ENCODE data around the gene DPP6. TPM values are rescaled to one million over a fixed set of nuclear protein-coding genes. Genes with fewer than 3 reads are reported as not detected.
A peak's percentile ranks its signal among the peaks of the same experiment; 100 is the strongest.

The DPP6 gene
- total RNA-seq, 4 donors from 2014 or later = 1.8 to 33.7 (median 6.4) TPM

- in situ Hi-C loops (cut with MboI; ENCODE audit: low pct_ligation_motif_present in 1 of 4, low pct_unique_long_range_greater_than_20kb in 1 of 4, low sequenced_read_pairs in 3 of 4) (loop anchor here in 2 of 4 donors (25.0 kb wide), 2 partner anchors 273 to 448 kb away; no protein-coding TSS in a partner anchor), intact Hi-C loops (cut with DNase I; ENCODE audit: low total_unique reads) (no loop called here)
- Histone ChIP-seq H3K4me1 (peaks cover 0 to 8% (median 3%) of the 10 kb centered on the region in 4 donors), H3K36me3 (no peaks in the 10 kb centered on the region), H3K4me3 (peak overlapping the region in 3 of 4 donors; percentile 2 to 42 (median 18)), H3K27ac (no peak overlapping the region), H3K9me3 (no peaks in the 10 kb centered on the region), H3K27me3 (peaks cover 25% of the 10 kb centered on the region)
- TF ChIP-seq EP300 (IDR thresholded peaks at IDR 0.05; ENCODE audit: low read depth) (no peak), POLR2A (IDR thresholded peaks at IDR 0.05) (no peak), CTCF (IDR thresholded peaks at IDR 0.05) (no peak), POLR2AphosphoS5 (IDR thresholded peaks at IDR 0.05) (no peak)
- WGBS, 2 donors (ENCODE audit: low coverage in 1 of 2) = 69% methylated on average over 26 of the region's 36 CpGs; no CpG with 5 or more reads in 1 of the 2 donors
- DNase-seq = no peak
Measured at GRCh38 chr7:154914308-154914995, 862.3 kb downstream of the DPP6 start.

GRCh38 chr7:154914996-154915380 is 862.8 kb downstream of the DPP6 start:
- peaks cover 25% of the 10 kb centered on the region for H3K27me3 ChIP-seq
- DNase-seq = no peak
- peaks cover 0 to 8% (median 3%) of the 10 kb centered on the region in 4 donors for H3K4me1 ChIP-seq
- no peaks in the 10 kb centered on the region for H3K36me3 ChIP-seq
- TF ChIP-seq POLR2AphosphoS5 (IDR thresholded peaks at IDR 0.05) (no peak), EP300 (IDR thresholded peaks at IDR 0.05; ENCODE audit: low read depth) (no peak), POLR2A (IDR thresholded peaks at IDR 0.05) (no peak), CTCF (IDR thresholded peaks at IDR 0.05) (no peak)
- H3K27ac ChIP-seq = no peak overlapping the region
- WGBS, 2 donors (ENCODE audit: low coverage in 1 of 2) = 87% methylated on average over 18 of the region's 18 CpGs; no CpG with 5 or more reads in 1 of the 2 donors
- no peak overlapping the region for H3K4me3 ChIP-seq
- in situ Hi-C loops (cut with MboI; ENCODE audit: low pct_ligation_motif_present in 1 of 4, low pct_unique_long_range_greater_than_20kb in 1 of 4, low sequenced_read_pairs in 3 of 4) = loop anchor here in 2 of 4 donors (25.0 kb wide), 2 partner anchors 272 to 447 kb away; no protein-coding TSS in a partner anchor
- no peaks in the 10 kb centered on the region for H3K9me3 ChIP-seq
- intact Hi-C loops (cut with DNase I; ENCODE audit: low total_unique reads) = no loop called here

GRCh38 chr7:154915600-154915999 is 863.4 kb downstream of the DPP6 start:
- TF ChIP-seq POLR2A (IDR thresholded peaks at IDR 0.05) (no peak), CTCF (IDR thresholded peaks at IDR 0.05) (no peak), EP300 (IDR thresholded peaks at IDR 0.05; ENCODE audit: low read depth) (no peak), POLR2AphosphoS5 (IDR thresholded peaks at IDR 0.05) (no peak)
- Histone ChIP-seq H3K27ac (no peak overlapping the region), H3K4me3 (no peak overlapping the region), H3K4me1 (peaks cover 0 to 8% (median 3%) of the 10 kb centered on the region in 4 donors), H3K9me3 (no peaks in the 10 kb centered on the region), H3K36me3 (no peaks in the 10 kb centered on the region), H3K27me3 (peaks cover 25% of the 10 kb centered on the region)
- WGBS, 2 donors (ENCODE audit: low coverage in 1 of 2) = 93% methylated on average over 3 of the region's 4 CpGs; no CpG with 5 or more reads in 1 of the 2 donors
- in situ Hi-C loops (cut with MboI; ENCODE audit: low pct_ligation_motif_present in 1 of 4, low pct_unique_long_range_greater_than_20kb in 1 of 4, low sequenced_read_pairs in 3 of 4) (loop anchor here in 2 of 4 donors (25.0 kb wide), 2 partner anchors 272 to 447 kb away; no protein-coding TSS in a partner anchor), intact Hi-C loops (cut with DNase I; ENCODE audit: low total_unique reads) (no loop called here)
- DNase-seq = no peak

- peaks cover 25% of the 10 kb centered on the region for H3K27me3 ChIP-seq
- TF ChIP-seq CTCF (IDR thresholded peaks at IDR 0.05) (no peak), EP300 (IDR thresholded peaks at IDR 0.05; ENCODE audit: low read depth) (no peak), POLR2AphosphoS5 (IDR thresholded peaks at IDR 0.05) (no peak), POLR2A (IDR thresholded peaks at IDR 0.05) (no peak)
- 89% methylated on average over 14 of the region's 14 CpGs; no CpG with 5 or more reads in 1 of the 2 donors for WGBS, 2 donors (ENCODE audit: low coverage in 1 of 2)
- no peak overlapping the region for H3K4me3 ChIP-seq
- intact Hi-C loops (cut with DNase I; ENCODE audit: low total_unique reads) = no loop called here
- H3K27ac ChIP-seq = no peak overlapping the region
- in situ Hi-C loops (cut with MboI; ENCODE audit: low pct_ligation_motif_present in 1 of 4, low pct_unique_long_range_greater_than_20kb in 1 of 4, low sequenced_read_pairs in 3 of 4) = loop anchor here in 2 of 4 donors (25.0 kb wide), 2 partner anchors 271 to 446 kb away; no protein-coding TSS in a partner anchor
- H3K36me3 ChIP-seq = no peaks in the 10 kb centered on the region
- no peaks in the 10 kb centered on the region for H3K9me3 ChIP-seq
- DNase-seq = no peak
- peaks cover 0 to 8% (median 3%) of the 10 kb centered on the region in 4 donors for H3K4me1 ChIP-seq
Measured at GRCh38 chr7:154916381-154916780, 864.2 kb downstream of the DPP6 start.

All from transverse colon (tissue), 4 donors.